Measurements from ENCODE around the gene PLD4. TPM values are rescaled to one million over a fixed set of nuclear protein-coding genes. Genes with fewer than 3 reads are reported as not detected.
A peak's percentile ranks its signal among the peaks of the same experiment; 100 is the strongest.

Gene PLD4
- total RNA-seq, 4 donors from 2014 or later, result under 0.01 to 0.42 (median 0.31) TPM; not detected in 1

DNA sequence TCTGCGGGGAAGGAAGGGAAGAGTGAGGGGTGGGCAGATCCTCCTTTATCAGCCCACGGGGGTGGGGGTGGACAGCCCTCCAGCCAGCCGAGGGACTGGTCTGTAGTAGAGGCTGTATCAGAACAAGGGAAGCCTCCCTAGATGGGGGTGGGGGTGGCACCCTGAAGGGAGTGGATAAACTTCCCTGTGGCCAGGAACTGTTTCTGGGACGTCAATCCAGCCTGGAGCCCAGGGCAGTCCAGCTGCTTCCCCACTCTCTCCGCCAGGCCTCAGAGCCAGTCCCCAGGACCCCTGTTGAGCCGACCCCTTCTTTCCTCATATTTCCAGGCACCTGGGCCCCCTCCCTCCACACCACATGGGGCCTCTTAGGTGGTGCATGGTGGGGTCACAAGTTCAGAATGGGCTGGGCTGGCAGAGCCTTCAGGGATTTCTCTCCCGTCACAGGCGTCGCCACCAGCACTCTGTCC is 6.7 kb downstream of the PLD4 start:
- Histone ChIP-seq H3K4me3 (no peak overlapping the region), H3K4me1 (peaks cover 0 to 30% (median 13%) of the 10 kb centered on the region in 3 donors)
- WGBS, 2 donors (ENCODE audit: low coverage in 1 of 2), result 80% methylated on average over 1 of the region's 9 CpGs; no CpG with 5 or more reads in 1 of the 2 donors

DNA sequence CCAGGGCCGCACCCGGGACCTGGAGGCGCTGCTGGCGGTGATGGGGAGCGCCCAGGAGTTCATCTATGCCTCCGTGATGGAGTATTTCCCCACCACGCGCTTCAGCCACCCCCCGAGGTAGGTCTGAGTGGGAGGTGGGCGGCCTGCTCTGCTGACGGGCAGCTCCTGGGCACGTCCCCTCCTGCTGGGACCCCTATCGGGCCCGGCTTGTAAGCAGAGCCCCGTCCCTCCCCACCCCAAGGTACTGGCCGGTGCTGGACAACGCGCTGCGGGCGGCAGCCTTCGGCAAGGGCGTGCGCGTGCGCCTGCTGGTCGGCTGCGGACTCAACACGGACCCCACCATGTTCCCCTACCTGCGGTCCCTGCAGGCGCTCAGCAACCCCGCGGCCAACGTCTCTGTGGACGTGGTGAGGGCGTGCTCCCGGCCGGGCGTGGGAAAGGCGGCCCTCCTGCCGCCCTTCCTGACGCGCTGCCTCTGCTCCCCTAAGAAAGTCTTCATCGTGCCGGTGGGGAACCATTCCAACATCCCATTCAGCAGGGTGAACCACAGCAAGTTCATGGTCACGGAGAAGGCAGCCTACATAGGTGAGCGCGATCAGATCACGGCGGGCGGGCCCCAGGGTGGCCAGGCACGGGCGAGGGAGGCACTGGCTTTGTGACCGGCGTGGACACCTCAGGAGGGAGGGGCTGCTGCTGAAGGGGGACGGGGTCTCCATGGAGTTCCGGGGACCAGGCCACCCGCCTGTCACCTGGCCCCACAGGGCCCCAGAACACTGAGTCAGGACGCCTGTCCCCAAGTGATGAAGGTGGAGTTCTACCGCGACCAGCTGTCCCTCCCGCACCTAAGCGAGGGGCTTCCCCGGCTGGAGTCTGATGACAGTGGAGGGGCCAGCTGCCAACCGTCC is 7.3 kb downstream of the PLD4 start:
- H3K27me3 ChIP-seq, result no peaks in the 10 kb centered on the region
- H3K4me1 ChIP-seq, result peaks cover 0 to 30% (median 13%) of the 10 kb centered on the region in 3 donors
- H3K36me3 ChIP-seq, result no peaks in the 10 kb centered on the region
- no peaks in the 10 kb centered on the region for H3K9me3 ChIP-seq
- H3K4me3 ChIP-seq, result peak overlapping the region in 1 of 2 donors; percentile 71
- 0 to 32% methylated on average over 4 to 8 of the region's 64 CpGs for WGBS, 2 donors (ENCODE audit: low coverage in 1 of 2)
- no peak for TF ChIP-seq POLR2AphosphoS5 (IDR thresholded peaks at IDR 0.05)
- TF ChIP-seq, protein P1, sequence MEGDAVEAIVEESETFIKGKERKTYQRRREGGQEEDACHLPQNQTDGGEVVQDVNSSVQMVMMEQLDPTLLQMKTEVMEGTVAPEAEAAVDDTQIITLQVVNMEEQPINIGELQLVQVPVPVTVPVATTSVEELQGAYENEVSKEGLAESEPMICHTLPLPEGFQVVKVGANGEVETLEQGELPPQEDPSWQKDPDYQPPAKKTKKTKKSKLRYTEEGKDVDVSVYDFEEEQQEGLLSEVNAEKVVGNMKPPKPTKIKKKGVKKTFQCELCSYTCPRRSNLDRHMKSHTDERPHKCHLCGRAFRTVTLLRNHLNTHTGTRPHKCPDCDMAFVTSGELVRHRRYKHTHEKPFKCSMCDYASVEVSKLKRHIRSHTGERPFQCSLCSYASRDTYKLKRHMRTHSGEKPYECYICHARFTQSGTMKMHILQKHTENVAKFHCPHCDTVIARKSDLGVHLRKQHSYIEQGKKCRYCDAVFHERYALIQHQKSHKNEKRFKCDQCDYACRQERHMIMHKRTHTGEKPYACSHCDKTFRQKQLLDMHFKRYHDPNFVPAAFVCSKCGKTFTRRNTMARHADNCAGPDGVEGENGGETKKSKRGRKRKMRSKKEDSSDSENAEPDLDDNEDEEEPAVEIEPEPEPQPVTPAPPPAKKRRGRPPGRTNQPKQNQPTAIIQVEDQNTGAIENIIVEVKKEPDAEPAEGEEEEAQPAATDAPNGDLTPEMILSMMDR (IDR thresholded peaks at IDR 0.05), result no peak
- TF ChIP-seq EP300 (IDR thresholded peaks at IDR 0.05), result no peak
- TF ChIP-seq POLR2A (IDR thresholded peaks at IDR 0.05), result no peak
- H3K27ac ChIP-seq, result peak overlapping the region in 3 of 4 donors; percentile 79 to 82 (median 80)
- ATAC-seq, result no peak

More for the DNA sequence above, 6.7 kb downstream of the PLD4 start:
- Histone ChIP-seq H3K9me3 (no peaks in the 10 kb centered on the region), H3K27ac (peak overlapping the region in 1 of 4 donors; percentile 80), H3K27me3 (no peaks in the 10 kb centered on the region), H3K36me3 (no peaks in the 10 kb centered on the region)
- no peak for ATAC-seq
- TF ChIP-seq POLR2A (IDR thresholded peaks at IDR 0.05), result no peak
- TF ChIP-seq POLR2AphosphoS5 (IDR thresholded peaks at IDR 0.05), result no peak
- TF ChIP-seq, protein P1 (IDR thresholded peaks at IDR 0.05), result no peak
- TF ChIP-seq EP300 (IDR thresholded peaks at IDR 0.05), result no peak

DNA sequence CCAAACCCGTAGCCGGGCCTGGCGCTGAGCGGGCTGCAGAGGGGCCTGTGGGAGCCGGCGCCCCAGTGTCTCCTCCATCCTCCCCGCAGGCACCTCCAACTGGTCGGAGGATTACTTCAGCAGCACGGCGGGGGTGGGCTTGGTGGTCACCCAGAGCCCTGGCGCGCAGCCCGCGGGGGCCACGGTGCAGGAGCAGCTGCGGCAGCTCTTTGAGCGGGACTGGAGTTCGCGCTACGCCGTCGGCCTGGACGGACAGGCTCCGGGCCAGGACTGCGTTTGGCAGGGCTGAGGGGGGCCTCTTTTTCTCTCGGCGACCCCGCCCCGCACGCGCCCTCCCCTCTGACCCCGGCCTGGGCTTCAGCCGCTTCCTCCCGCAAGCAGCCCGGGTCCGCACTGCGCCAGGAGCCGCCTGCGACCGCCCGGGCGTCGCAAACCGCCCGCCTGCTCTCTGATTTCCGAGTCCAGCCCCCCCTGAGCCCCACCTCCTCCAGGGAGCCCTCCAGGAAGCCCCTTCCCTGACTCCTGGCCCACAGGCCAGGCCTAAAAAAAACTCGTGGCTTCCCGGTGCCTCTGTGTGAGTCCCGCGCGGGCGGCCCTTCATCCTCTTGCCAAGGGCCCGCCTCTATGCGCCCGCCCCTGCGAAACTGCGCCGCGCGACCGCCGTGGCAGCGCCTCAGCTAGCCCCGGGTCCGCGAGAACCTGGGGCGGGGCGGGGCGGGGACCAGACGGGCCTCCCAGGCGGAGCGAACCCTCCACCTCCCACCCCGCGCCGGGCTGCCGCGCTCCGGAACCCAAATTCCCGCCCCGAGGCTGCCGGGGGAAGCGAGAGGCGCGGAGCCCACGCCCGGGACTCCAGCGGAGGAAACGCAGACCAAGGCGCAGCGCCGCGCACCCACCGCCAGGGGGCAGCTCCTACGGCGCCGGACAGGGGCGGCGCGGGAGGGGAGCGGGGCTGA is 8.3 kb downstream of the PLD4 start:
- Histone ChIP-seq H3K36me3 (peaks cover 0 to 9% of the 10 kb centered on the region in 2 donors), H3K27me3 (no peaks in the 10 kb centered on the region), H3K27ac (peak overlapping the region; percentile 1 to 82 (median 80)), H3K9me3 (no peaks in the 10 kb centered on the region), H3K4me3 (peak overlapping the region; percentile 60 to 71), H3K4me1 (peaks cover 0 to 30% (median 13%) of the 10 kb centered on the region in 3 donors)
- TF ChIP-seq, protein P1 (IDR thresholded peaks at IDR 0.05), result peak in 3 of 4 experiments; percentile 81 to 91 (median 89)
- TF ChIP-seq POLR2AphosphoS5 (IDR thresholded peaks at IDR 0.05), result peak; percentile 34
- peak in 1 of 2 donors; percentile 24 for TF ChIP-seq POLR2A (IDR thresholded peaks at IDR 0.05)
- no peak for TF ChIP-seq EP300 (IDR thresholded peaks at IDR 0.05)
- ATAC-seq, result peak; percentile 88
- WGBS, 2 donors (ENCODE audit: low coverage in 1 of 2), result no CpG with 5 or more reads among the region's 100 CpGs

DNA sequence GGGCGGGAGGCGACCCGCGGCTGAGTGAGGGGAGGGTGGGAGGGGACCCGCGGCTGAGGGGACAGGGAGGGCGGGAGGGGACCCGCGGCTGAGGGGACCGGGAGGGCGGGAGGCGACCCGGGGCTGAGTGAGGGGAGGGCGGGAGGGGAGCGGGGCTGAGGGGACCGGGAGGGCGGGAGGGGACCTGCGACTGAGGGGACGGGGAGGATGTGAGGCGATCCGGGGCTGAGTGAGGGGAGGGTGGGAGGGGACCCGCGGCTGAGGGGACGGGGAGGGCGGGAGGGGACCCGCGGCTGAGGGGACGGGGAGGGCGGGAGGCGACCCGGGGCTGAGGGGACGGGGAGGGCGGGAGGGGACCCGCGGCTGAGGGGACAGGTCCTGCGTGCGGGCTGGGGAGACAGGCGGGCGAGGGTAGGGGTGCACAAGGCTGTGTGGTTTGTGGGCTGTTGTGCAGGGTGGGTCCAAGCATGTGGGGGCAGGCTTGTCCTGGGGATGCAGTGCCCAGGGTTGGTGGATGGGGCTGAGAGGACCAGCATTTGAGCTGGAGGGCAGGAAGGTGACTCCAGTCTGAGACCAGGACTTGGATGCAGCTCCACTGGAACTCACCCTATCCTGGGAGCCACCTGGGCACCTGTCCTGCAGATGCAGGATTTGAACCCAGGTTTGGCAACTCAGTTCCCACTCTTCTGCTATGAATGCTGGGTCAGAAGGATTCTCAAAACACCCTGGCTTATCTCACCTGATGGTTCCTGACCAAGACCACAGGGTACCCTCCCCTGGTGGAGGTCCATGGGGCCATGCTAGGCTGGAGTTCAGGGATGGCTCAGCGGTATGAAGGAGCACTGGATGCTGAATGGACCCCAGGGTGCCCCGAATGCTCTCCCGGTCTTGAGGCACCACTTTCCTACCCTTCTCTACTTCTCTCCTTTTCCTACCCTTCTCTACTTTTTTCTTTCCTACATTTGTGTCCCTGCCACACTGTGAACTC is 9.4 kb downstream of the PLD4 start:
- Histone ChIP-seq H3K36me3 (peaks cover 0 to 17% of the 10 kb centered on the region in 2 donors), H3K27ac (peak overlapping the region in 3 of 4 donors; percentile 1 to 82 (median 80)), H3K9me3 (no peaks in the 10 kb centered on the region), H3K4me1 (peaks cover 0 to 30% (median 13%) of the 10 kb centered on the region in 3 donors), H3K27me3 (no peaks in the 10 kb centered on the region), H3K4me3 (peak overlapping the region; percentile 60 to 71)
- no peak for ATAC-seq
- WGBS, 2 donors (ENCODE audit: low coverage in 1 of 2), result 35% methylated on average over 8 of the region's 42 CpGs; no CpG with 5 or more reads in 1 of the 2 donors
- TF ChIP-seq EP300 (IDR thresholded peaks at IDR 0.05) (no peak), POLR2AphosphoS5 (IDR thresholded peaks at IDR 0.05) (no peak), POLR2A (IDR thresholded peaks at IDR 0.05) (no peak)
- TF ChIP-seq, protein P1 (IDR thresholded peaks at IDR 0.05), result no peak

All from gastroesophageal sphincter (tissue), 4 donors.